GM18502 (cell line): ENCODE data around the gene ARFGAP3.

Experiments
- ATAC-seq: cut with Tn5 transposase; IDR thresholded peaks from one replicate; pipeline ENCODE4 v1.9.1; 2021; ENCODE audit warnings: mild to moderate bottlenecking; ENCODE audit not compliant: unreplicated experiment, poor library complexity

The ARFGAP3 gene, protein sequence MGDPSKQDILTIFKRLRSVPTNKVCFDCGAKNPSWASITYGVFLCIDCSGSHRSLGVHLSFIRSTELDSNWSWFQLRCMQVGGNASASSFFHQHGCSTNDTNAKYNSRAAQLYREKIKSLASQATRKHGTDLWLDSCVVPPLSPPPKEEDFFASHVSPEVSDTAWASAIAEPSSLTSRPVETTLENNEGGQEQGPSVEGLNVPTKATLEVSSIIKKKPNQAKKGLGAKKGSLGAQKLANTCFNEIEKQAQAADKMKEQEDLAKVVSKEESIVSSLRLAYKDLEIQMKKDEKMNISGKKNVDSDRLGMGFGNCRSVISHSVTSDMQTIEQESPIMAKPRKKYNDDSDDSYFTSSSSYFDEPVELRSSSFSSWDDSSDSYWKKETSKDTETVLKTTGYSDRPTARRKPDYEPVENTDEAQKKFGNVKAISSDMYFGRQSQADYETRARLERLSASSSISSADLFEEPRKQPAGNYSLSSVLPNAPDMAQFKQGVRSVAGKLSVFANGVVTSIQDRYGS

DNA sequence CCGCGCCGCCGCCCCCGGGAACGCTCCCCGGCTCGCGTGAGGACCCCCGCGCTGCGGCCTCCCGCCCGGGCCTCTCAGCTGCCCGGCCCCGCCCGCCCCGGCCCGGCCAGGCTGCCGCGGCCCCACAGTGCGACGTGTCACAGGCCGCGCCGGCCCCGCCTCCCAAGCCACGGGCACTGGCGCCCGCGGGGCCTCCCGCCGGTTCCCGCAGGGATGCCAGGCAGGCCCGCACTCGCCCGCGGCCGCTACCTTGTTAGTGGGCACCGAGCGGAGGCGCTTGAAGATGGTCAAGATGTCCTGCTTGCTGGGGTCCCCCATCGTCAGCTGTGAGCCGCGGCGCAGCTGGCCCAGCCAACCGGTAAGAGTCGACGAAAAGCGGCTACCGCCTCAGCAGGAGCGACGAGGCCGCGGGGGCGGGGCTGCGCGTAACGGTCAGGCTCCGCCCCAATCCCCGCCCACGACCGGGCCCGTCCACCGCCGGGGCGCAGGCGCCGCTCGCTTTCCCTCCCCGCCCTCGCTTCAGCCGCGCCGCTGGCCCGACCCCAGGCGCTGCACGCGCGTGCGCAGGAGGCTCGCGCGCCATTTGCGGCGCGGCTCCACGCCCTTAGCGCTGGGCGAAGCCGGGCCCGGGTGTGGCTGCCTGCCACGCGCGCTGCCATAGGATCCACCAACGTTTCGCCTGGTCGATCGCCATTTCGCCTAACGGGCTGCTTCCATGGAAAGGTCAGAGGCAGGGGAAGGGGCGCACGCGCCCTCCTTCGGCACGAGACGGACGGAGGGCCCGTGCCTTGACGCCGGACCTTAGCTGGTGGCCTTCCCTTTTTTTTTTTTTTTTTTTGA, at the start of gene ARFGAP3:
TSS of gene ARFGAP3 (minus strand) at position 409 of the 840 bp plus-strand sequence. CDS start at position 318, 91 bp downstream.
- ATAC-seq, result peak; percentile 89

- ATAC-seq, result no peak
Observed at GRCh38 chr22:42905702-42906183, 48.7 kb upstream of the ARFGAP3 start.

DNA sequence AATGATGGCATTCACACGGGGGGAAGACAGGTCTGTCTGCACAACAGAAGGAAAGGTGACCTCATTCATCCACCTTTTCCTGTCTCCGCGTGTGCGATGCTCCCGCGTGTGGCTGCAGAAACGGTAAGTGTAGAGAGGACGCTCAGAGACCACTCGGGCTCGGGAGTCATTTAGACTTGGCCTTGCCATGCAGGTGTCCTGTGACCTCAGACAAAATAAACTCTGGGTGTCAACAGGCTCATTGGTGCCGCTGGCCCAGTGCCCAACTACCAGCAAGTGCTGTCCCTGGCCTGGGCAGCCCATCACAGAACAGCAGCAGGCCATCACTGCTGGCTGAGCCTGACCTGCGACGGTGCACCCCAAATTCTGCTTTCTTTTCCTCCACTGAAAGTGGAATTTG, 48.1 kb upstream of the ARFGAP3 start:
- ATAC-seq, result no peak

DNA sequence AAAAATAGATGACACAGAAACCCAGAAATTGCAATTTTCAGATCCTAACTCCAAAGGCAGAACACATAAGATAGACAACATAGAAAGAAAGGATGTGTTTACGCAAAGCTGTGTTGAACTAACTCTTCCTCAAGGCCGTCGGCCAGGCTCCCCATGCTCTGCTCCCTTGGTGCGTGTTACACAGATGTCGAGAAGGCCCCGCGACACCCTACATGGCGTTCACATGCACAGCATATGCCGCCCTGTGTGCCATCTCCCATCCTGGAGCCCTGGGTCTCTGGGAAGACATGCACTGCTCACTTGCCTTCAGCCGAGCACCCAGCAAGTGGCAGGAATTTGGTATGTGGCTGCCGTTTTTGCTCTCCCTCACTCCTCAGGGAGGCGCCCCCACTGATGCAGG, 47.0 kb upstream of the ARFGAP3 start:
- no peak for ATAC-seq

GRCh38 chr22:42902875-42903510, 45.9 kb upstream of the ARFGAP3 start:
- no peak for ATAC-seq

DNA sequence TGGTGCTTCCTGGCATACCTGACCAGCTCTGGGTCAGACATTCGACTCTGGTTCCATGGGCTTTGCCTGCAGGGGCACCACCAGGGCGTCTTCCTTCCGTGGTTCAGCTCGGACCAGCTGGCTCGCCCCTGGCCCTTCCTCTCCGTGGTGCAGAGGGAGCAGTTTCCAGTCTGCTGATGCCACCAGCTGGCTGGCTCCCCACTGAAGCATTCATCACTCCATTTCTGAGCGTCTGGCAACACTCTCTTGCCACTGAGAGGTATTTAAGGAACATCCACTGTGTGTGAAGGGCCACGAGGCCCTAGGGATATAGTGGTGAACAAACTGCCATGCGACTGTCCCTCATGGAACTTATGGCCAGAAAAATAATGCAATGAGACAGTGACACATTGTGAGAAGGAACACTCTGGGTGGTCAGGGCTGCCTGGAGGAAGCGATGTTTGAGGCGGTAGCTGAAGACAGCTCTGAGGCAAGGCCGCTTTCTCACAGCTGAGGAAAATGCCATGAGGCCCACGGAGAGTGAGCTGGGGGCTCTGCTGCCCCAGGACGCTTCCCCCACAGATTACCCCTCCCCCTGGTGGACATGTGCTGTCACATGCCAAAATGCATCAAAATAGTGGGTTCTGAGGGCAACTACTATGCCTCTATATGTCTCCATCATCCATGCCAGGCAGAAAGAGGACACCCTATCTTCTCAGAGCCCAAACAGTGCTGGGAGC, 44.9 kb upstream of the ARFGAP3 start:
- no peak for ATAC-seq

GRCh38 chr22:42897960-42898359, 40.9 kb upstream of the ARFGAP3 start:
- ATAC-seq, result no peak

- no peak for ATAC-seq
Observed at GRCh38 chr22:42895541-42895981, 38.5 kb upstream of the ARFGAP3 start.

- ATAC-seq, result peak; percentile 47
Observed at GRCh38 chr22:42895087-42895486, 38.0 kb upstream of the ARFGAP3 start.

DNA sequence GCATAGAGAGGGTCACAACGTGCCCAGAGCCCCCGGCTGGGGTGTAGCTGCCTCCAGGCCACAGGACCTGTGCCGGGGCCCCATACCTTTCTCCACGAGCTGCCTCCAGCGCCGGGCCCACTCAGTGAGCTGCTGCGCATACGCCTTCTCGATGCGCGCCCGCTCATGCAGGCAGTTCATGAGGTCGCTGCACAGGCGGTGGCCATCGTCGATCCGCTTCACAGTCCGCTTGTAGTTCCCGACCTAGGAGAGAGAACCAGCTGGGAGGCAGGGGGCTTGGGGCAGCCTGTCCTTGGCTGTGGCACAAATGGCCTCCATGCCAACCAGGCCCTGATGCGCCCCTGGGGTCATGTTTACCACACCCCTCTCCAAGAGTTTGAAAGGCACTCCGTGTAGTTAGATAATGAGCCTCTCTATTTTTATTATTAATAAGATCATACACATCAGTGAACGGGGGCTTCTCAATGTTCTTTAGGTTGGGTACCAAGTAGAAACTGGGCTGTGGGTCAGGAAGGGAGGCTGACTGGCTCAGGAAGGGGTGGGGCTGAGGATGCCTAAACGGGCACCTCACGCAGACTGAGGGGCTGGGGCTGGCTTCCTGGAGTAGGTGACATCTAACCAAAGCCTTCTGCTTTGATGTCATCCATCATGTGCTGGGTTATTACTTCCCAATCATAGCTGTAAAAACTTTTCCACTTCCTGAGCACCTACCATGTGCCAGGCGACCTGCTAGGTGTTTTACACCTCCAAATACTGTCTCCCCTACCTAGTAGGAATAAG, 36.5 kb upstream of the ARFGAP3 start:
- ATAC-seq, result no peak

DNA sequence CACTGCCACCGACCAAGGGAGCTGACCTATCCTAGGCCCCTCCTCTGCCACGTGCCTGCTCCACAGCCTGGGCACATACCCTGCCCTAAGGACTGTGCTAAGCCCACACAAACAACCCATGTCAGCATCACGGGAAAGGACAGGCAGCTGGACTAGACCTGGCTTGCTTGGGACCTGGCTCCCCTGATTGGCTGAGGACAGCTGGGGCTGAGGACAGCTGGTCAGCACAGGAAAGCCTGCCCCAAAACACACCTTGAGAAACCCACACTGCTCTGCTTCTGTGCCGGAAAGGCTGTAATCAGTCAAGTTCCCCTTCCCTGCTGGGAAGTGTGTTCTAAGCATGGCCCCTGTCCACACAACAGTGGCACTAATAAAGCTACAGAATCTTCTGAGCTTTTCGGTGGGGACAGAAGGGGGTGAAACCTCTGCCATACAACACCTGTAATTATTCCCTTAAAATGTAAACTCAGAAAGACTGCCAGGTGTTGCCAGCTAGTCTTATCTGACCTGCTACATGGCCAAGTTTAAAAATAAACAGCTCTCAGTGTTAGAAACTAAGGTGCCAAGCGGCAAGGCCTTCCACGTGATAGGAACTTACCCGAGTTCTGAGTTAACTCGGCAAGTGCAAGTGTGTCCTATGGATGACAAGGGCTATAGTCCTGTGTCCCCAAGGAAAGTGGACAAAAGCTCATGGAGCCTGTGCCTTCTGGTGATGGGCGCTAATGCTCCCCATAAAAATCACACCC, 35.7 kb upstream of the ARFGAP3 start:
- no peak for ATAC-seq

GRCh38 chr22:42892156-42892555, 35.1 kb upstream of the ARFGAP3 start:
- no peak for ATAC-seq

DNA sequence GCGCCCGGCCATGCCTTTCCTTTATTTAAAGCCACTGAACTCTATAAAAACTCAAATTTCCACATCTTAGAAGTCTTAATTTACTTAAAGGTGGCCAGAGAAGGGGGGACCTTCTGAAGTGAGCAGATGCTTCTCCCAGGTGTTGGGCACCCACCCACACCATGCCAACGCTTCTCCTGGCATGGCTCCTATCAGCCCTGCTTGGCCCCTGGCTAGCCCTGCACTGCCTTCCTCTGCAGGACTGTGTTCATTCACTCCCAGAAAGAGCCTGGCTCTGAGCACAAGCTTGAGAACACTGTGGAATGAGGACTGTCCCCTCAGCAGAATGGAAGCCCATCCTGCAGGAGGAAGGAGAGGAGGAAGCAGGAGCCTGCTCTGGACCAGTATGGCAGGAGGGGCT, 34.6 kb upstream of the ARFGAP3 start:
- no peak for ATAC-seq

- ATAC-seq, result no peak
Observed at GRCh38 chr22:42891008-42891407, 33.9 kb upstream of the ARFGAP3 start.

DNA sequence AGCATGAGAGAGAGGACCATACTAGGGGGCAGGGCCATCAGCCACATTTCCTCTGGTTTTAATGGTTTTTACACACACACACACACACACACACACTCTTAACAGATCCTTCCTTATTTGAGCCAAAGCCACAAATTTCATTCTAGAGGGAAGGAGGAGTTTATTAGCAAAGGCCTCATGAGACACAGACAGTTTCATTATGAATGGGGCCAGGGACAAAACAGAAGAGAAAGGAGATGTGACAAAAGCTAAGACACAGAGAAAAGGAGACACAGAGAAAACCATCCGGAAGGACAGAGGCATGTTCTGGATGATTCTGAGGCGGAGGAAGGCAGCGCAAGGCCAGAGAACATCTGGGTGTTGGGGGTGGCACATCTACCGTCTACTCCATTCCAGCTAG, 32.2 kb upstream of the ARFGAP3 start:
- no peak for ATAC-seq

DNA sequence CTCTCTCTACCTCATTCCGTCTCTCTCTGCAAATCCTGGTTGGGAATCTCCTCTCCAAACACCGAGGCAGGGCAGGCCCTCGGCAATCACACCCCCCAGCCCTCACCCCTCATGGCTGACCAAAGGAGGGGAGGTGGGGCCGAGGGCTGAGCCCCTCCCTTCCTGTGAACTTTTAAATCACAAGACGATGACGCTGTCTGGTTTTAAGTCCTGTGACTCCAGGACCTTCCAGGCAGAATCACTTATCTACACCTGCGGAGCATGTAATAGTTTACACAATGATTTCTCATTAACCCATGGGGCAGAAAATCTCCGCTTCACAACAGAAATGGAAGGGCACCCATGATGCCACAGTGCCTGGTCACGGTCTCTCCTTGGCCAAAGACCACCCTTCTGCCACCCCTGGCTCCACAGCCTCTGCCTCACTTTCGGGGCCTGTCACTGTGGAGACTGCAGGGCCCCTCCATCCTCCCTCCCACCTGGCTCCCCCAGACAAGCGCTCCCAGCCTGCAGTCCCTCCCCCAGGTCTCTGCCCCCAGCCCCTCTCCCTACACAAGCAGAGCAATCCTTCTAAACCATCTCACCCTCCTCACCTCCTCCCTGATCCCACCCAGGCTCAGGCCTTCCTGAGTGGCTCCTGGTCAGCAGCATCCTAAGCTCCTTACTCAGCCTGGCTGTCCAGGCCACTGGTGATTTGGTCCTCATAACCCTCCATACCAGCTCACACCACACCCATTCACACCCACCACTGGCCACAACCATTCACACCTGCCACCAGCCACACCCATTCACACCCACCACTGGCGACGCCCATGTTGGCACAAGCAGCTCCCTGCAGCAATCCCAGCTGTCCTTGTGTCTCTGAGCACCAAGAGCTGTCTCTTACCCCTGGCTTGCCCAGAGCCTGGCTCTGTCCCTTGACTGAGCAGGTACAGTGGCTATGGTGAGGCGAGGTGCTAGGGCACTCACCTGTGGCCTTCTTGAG, 30.7 kb upstream of the ARFGAP3 start:
- no peak for ATAC-seq

GRCh38 chr22:42887120-42887519, 30.0 kb upstream of the ARFGAP3 start:
- ATAC-seq, result no peak
